ENCODE data around the gene ASIC3.

Gene ASIC3

DNA sequence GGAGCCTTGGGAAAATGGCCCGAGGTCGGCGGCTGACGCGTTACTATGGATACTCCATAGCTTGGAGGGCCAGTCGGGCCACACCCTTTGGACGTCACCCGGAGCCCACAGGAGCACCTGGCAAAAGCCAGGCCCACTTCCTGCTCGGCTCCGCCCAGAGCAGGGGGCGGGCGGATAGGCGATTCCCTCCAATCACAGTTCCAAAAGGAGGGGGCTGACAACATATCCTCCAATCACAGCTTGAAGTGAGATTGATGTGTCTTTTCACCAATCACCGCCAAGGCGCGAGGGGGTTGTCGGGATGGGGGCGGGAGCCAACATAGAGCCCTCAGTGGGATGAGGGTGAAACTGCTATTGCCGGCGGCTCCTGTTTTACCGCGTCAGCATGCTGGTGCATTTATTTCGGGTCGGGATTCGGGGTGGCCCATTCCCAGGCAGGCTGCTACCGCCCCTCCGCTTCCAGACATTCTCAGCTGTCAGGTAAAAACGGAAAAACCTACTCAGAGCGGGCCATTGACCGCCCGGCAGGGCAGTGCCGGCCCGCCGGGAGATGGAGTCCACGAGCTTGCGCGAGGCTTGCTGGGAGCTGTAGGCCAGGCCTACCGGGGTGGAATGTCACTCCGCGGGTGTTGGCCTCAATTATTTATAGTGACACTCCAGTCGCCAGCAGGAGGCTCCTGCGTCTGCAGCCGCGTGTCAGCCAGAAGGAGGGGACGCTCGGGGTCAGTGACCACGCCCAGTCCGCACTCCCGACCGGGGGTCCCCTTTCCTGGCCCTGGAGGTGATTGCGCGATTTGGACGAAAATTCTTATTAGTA lies 20.0 kb upstream of the ASIC3 start, which contains the start of gene ABCB8:
TSS of gene ABCB8 (plus strand) at position 320 of the 817 bp plus-strand sequence. CDS start at position 386, 66 bp downstream.
- TF ChIP-seq ZFX (IDR thresholded peaks at IDR 0.05): peak; percentile 88; the same call in 1 of the 2 replicates
- TF ChIP-seq, protein P1, sequence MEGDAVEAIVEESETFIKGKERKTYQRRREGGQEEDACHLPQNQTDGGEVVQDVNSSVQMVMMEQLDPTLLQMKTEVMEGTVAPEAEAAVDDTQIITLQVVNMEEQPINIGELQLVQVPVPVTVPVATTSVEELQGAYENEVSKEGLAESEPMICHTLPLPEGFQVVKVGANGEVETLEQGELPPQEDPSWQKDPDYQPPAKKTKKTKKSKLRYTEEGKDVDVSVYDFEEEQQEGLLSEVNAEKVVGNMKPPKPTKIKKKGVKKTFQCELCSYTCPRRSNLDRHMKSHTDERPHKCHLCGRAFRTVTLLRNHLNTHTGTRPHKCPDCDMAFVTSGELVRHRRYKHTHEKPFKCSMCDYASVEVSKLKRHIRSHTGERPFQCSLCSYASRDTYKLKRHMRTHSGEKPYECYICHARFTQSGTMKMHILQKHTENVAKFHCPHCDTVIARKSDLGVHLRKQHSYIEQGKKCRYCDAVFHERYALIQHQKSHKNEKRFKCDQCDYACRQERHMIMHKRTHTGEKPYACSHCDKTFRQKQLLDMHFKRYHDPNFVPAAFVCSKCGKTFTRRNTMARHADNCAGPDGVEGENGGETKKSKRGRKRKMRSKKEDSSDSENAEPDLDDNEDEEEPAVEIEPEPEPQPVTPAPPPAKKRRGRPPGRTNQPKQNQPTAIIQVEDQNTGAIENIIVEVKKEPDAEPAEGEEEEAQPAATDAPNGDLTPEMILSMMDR (conservative IDR thresholded peaks at IDR 0.05): no peak; the same call in 1 of the 2 replicates

DNA sequence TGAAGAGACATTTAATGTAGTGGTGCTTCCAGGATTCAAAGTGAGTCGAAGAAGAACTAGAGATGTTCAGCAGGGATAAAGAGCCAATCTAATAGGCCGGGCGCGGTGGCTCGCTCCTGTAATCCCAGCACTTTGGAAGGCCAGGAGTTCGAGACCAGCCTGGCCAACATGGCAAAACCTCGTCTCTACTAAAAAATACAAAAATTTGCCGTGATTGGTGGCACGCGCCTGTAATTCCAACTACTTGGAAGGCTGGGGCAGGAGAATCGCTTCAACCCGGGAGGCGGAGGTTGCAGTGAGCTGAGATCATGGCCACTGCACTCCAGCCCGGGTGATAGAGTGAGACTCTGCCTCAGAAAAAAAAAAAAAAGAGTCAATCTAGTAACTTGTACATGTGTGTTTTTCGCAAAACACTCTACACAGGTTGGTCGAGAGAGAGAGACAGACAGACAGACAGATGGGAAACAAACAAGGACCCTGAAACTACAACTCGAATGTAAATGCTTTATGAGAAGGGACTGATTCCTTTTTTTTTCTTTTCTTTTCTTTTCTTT lies 19.3 kb upstream of the ASIC3 start:
- peak overlapping the region; percentile 70 for H3K27ac ChIP-seq
- TF ChIP-seq, protein P1 (conservative IDR thresholded peaks at IDR 0.05): no peak; the same call in 1 of the 2 replicates
- no peak for TF ChIP-seq ZFX (IDR thresholded peaks at IDR 0.05)

More for the DNA sequence above, 20.0 kb upstream of the ASIC3 start, which contains the start of gene ABCB8:
- H3K27ac ChIP-seq: peak within 1 kb of the TSS; percentile 70

DNA sequence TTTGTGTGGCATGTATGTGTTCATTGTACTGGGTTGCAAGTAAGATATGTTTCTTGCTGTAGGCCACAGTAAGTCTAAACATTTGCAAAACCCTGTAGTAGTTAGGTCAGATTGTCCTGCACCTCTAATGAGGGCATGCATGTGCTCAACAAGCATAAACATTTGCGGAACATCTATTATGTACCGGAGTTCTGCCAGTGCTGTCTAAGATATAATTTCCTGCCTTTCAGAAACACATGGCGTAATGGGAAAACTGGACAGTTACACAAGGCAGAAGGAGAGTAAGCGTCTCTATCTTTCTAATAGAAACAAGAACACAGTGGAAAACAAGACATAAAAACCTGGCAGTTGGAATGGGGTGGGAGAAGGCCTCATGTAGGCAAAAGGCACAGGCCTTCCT lies 17.3 kb upstream of the ASIC3 start:
- TF ChIP-seq, protein P1 (conservative IDR thresholded peaks at IDR 0.05): no peak
- no peak for TF ChIP-seq ZFX (IDR thresholded peaks at IDR 0.05)
- H3K27ac ChIP-seq: no peak overlapping the region

DNA sequence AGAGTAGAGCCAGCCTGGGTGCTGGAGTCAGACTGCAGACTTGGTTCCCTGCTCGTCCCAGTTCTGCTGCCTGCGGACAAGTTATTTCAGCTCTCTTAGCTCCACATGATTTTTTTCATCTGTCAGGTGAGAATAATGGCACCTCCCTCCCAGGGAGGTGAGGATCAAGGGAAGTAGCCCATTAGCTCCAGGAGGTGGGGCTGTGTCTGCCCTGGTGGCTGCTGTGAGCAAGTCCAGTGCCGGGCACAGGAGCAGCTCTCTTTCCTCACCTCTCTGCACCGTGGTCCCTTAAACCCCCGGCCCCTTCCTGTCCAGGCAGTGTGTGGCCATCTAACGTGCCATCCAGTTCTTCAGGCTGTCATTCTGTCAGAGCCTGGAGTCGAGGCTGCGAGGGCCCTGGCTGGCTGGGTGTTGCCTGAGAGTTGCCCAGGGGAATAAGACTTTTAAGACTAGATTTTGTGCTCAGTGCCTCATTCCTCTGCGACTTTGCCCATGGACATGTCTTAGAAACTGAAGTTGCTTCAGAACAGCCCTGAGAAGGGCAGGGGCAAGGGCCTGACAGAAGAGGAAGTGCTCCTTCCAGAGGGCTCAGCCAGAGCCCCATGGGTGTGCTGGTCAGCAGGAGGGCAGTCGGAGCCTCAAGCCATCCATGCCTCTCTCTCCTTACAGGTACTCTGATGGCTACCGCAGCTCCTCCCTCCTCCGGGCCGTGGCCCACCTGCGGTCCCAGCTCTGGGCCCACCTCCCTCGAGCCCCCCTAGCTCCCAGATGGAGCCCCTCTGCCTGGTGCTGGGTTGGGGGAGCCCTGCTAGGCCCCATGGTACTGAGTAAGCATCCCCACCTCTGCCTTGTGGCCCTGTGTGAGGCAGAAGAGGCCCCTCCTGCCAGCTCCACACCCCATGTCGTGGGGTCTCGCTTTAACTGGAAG lies 15.1 kb upstream of the ASIC3 start:
- TF ChIP-seq, protein P1 (conservative IDR thresholded peaks at IDR 0.05): no peak
- no peak for TF ChIP-seq ZFX (IDR thresholded peaks at IDR 0.05)
- no peak overlapping the region for H3K27ac ChIP-seq

DNA sequence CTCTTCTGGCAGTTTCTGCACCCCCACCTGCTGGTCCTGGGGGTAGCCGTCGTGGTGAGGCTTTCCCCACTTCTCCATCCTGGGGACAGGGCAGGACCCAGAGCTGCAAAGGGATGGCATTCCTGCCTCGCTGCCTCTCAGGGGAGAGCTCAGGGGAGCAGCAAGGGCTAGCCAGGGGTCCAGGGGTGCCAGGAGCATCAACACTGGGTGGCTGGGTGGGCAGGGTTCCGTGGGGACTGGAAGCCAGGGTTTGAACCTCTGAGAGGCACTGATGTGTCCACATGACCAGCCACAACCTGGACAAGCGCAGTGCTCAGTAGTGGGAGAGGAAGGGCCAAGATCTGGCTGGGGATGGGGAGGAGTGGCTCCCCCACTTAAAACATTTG lies 14.5 kb upstream of the ASIC3 start:
- H3K27ac ChIP-seq: no peak overlapping the region
- TF ChIP-seq, protein P1 (conservative IDR thresholded peaks at IDR 0.05): no peak
- TF ChIP-seq ZFX (IDR thresholded peaks at IDR 0.05): no peak

DNA sequence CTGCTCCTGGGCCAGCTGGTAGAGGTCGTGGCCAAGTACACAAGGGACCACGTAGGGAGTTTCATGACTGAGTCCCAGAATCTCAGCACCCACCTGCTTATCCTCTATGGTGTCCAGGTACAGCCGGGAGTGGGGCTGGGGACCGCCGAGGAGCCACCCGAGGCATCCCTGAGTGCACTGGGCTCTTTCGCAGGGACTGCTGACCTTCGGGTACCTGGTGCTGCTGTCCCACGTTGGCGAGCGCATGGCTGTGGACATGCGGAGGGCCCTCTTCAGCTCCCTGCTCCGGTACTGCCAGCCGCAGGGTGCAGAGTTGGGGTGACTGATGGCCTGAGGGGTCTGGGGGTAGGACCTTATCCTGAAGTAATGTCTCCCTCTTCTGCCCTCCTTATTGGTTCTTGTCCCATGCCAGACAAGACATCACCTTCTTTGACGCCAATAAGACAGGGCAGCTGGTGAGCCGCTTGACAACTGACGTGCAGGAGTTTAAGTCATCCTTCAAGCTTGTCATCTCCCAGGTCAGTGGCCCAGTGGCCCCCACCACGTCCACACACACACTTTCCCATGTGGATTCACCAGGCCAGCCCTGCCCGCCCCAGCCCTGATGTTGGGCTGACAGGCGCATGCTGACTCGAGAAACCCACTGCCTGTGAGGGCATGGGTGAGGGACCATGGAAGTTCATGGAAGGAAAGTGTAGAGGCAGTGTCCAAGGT lies 13.9 kb upstream of the ASIC3 start:
- no peak for TF ChIP-seq ZFX (IDR thresholded peaks at IDR 0.05)
- TF ChIP-seq, protein P1 (conservative IDR thresholded peaks at IDR 0.05): no peak
- no peak overlapping the region for H3K27ac ChIP-seq
